OCI-LY3 (cell line): ENCODE data around the gene NBPF3.

ENCODE experiments used
- CTCF ChIP-seq: fragments of 200-600, 300-600 bp; sonication (generic); IDR thresholded peaks from 2 replicates; pipeline ENCODE4 v1.5.1; 2014; ENCODE audit warnings: antibody characterized with exemption, low read length, low read depth
- EZH2phosphoT487 ChIP-seq: fragments of 200-600 bp; shearing (Covaris generic); IDR thresholded peaks from 2 replicates; pipeline ENCODE4 v1.6.1; 2018; ENCODE audit warnings: antibody characterized with exemption, mixed run types, low read depth

- TF ChIP-seq CTCF (no peak), EZH2phosphoT487 (no peak)
Measured at GRCh38 chr1:21522525-21523038, 82.6 kb downstream of the NBPF3 start.
